SKM-1 (cell line): ENCODE data around the gene PHF2.

Source experiments
- DNase-seq: peaks from one replicate; lab custom pipeline; 2025; ENCODE audit not compliant: unreplicated experiment; lab: John Stamatoyannopoulos, UW

The PHF2 gene

GRCh38 chr9:93697352-93698139 is 121.2 kb downstream of the PHF2 start:
- no peak for DNase-seq

- no peak for DNase-seq
Observed at GRCh38 chr9:93698140-93698908, 121.9 kb downstream of the PHF2 start.

- DNase-seq = no peak
Observed at GRCh38 chr9:93699650-93700049, 123.3 kb downstream of the PHF2 start.

- no peak for DNase-seq
Observed at GRCh38 chr9:93701494-93702218, 125.3 kb downstream of the PHF2 start.

GRCh38 chr9:93702261-93702660 is 125.9 kb downstream of the PHF2 start:
- DNase-seq = no peak

- DNase-seq = no peak
Observed at GRCh38 chr9:93708289-93708986, 132.1 kb downstream of the PHF2 start.

- DNase-seq = no peak
Observed at GRCh38 chr9:93708987-93709302, 132.6 kb downstream of the PHF2 start.

GRCh38 chr9:93709600-93710369 is 133.4 kb downstream of the PHF2 start:
- no peak for DNase-seq

- no peak for DNase-seq
Observed at GRCh38 chr9:93710370-93710723, 134.0 kb downstream of the PHF2 start.

GRCh38 chr9:93711002-93711401 is 134.6 kb downstream of the PHF2 start:
- no peak for DNase-seq

- no peak for DNase-seq
Observed at GRCh38 chr9:93712896-93713295, 136.5 kb downstream of the PHF2 start.

- DNase-seq = no peak
Observed at GRCh38 chr9:93713716-93714115, 137.3 kb downstream of the PHF2 start.

GRCh38 chr9:93721417-93721965 is 145.1 kb downstream of the PHF2 start:
- DNase-seq = no peak

GRCh38 chr9:93724852-93725251 is 148.5 kb downstream of the PHF2 start:
- no peak for DNase-seq

- no peak for DNase-seq
Observed at GRCh38 chr9:93725382-93725781, 149.0 kb downstream of the PHF2 start.

- no peak for DNase-seq
Observed at GRCh38 chr9:93726147-93726546, 149.8 kb downstream of the PHF2 start.
